DND-41 (cell line): Measurements from ENCODE around the gene CYFIP2.

Source experiments
- ATAC-seq: fragments of 200-7000 bp; cut with Tn5 transposase; 3 replicates; pipeline ENCODE4 v1.9.1; 2021; ENCODE audit warnings: low read depth; ENCODE audit not compliant: insufficient read depth
- DNase-seq: peaks from one replicate; pipeline ENCODE4 v3.0.0-alpha.2; 2020
- H2AFZ ChIP-seq: 2 replicates; pipeline ENCODE4 v1.6.0; 2012; ENCODE audit warnings: low read depth, low read length
- H3K27ac ChIP-seq: 2 replicates; pipeline ENCODE4 v1.5.1; 2012; ENCODE audit warnings: low read length, inconsistent platforms
- H3K27me3 ChIP-seq: fragments of 200-600 bp; sonication (generic); 2 replicates; pipeline ENCODE4 v1.6.0; 2012; ENCODE audit warnings: low read length, mild to moderate bottlenecking, inconsistent platforms; ENCODE audit not compliant: insufficient read depth, poor library complexity
- H3K36me3 ChIP-seq: 2 replicates; pipeline ENCODE4 v1.5.1; 2012; ENCODE audit warnings: low read length, inconsistent platforms; ENCODE audit not compliant: insufficient read depth
- H3K4me1 ChIP-seq: 2 replicates; pipeline ENCODE4 v1.5.1; 2012; ENCODE audit warnings: mild to moderate bottlenecking, low read length; ENCODE audit not compliant: insufficient read depth
- H3K4me2 ChIP-seq: 2 replicates; pipeline ENCODE4 v1.6.0; 2012; ENCODE audit warnings: mild to moderate bottlenecking, moderate library complexity, low read length, inconsistent platforms; ENCODE audit not compliant: insufficient read depth
- H3K4me3 ChIP-seq, 2 experiments: fragments of 200-600 bp in 1 of 2; shearing (Covaris generic) in 1 of 2; 2 replicates each; pipeline ENCODE4 v1.5.1; 2012 to 2016; ENCODE audit warnings: inconsistent platforms in 2 of 2, low read length in 2 of 2, mild to moderate bottlenecking in 2 of 2, low read depth in 1 of 2, moderate library complexity in 1 of 2
- H3K79me2 ChIP-seq: 2 replicates; pipeline ENCODE4 v1.6.0; 2012; ENCODE audit warnings: low read length, inconsistent platforms; ENCODE audit not compliant: insufficient read depth
- H3K9ac ChIP-seq: 2 replicates; pipeline ENCODE4 v1.6.0; 2012; ENCODE audit warnings: low read depth, mild to moderate bottlenecking, inconsistent platforms, low read length, moderate library complexity
- H3K9me3 ChIP-seq: 2 replicates; pipeline ENCODE4 v1.5.1; 2012; ENCODE audit warnings: low read length, moderate library complexity, mild to moderate bottlenecking, inconsistent platforms; ENCODE audit not compliant: insufficient read depth, severe bottlenecking
- H4K20me1 ChIP-seq: 2 replicates; pipeline ENCODE4 v1.6.0; 2012; ENCODE audit warnings: low read length; ENCODE audit not compliant: insufficient read depth
- EZH2 ChIP-seq: IDR thresholded peaks from 3 replicates; pipeline ENCODE4 v1.6.1; 2012; ENCODE audit warnings: borderline replicate concordance, low read depth, mild to moderate bottlenecking, moderate library complexity, low read length, inconsistent platforms; ENCODE audit not compliant: severe bottlenecking
- TF ChIP-seq, protein P1 (sequence below): IDR thresholded peaks from 2 replicates; pipeline ENCODE4 v1.5.1; 2012; ENCODE audit warnings: borderline replicate concordance, low read length, moderate library complexity, mild to moderate bottlenecking; ENCODE audit not compliant: poor library complexity, severe bottlenecking; ENCODE audit errors: extremely low read depth

The CYFIP2 gene

GRCh38 chr5:157390551-157391297 lies 124.8 kb downstream of the CYFIP2 start:
- Histone ChIP-seq H3K9me3 (no peaks in the 10 kb centered on the region), H3K79me2 (no peaks in the 10 kb centered on the region), H3K27ac (no peak overlapping the region), H3K36me3 (peaks cover 75% of the 10 kb centered on the region), H3K4me1 (no peaks in the 10 kb centered on the region), H3K4me3 (no peak overlapping the region), H4K20me1 (peaks cover 3% of the 10 kb centered on the region; the same call in 1 of the 2 replicates), H2AFZ (no peak overlapping the region), H3K27me3 (no peaks in the 10 kb centered on the region), H3K4me2 (no peak overlapping the region), H3K9ac (no peak overlapping the region)
- TF ChIP-seq, protein P1, sequence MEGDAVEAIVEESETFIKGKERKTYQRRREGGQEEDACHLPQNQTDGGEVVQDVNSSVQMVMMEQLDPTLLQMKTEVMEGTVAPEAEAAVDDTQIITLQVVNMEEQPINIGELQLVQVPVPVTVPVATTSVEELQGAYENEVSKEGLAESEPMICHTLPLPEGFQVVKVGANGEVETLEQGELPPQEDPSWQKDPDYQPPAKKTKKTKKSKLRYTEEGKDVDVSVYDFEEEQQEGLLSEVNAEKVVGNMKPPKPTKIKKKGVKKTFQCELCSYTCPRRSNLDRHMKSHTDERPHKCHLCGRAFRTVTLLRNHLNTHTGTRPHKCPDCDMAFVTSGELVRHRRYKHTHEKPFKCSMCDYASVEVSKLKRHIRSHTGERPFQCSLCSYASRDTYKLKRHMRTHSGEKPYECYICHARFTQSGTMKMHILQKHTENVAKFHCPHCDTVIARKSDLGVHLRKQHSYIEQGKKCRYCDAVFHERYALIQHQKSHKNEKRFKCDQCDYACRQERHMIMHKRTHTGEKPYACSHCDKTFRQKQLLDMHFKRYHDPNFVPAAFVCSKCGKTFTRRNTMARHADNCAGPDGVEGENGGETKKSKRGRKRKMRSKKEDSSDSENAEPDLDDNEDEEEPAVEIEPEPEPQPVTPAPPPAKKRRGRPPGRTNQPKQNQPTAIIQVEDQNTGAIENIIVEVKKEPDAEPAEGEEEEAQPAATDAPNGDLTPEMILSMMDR, result no peak
- TF ChIP-seq EZH2, result no peak
- DNase-seq (no peak), ATAC-seq (no peak; the same call in 2 of the 3 replicates)

GRCh38 chr5:157398305-157398704 lies 132.4 kb downstream of the CYFIP2 start:
- Histone ChIP-seq H3K9me3 (no peaks in the 10 kb centered on the region), H3K4me1 (no peaks in the 10 kb centered on the region), H4K20me1 (peaks cover 2% of the 10 kb centered on the region; the same call in 1 of the 2 replicates), H2AFZ (no peak overlapping the region), H3K79me2 (no peaks in the 10 kb centered on the region), H3K4me3 (no peak overlapping the region), H3K27me3 (no peaks in the 10 kb centered on the region), H3K36me3 (peaks cover 4% of the 10 kb centered on the region), H3K9ac (no peak overlapping the region), H3K4me2 (no peak overlapping the region), H3K27ac (no peak overlapping the region)
- DNase-seq (no peak), ATAC-seq (no peak)
- no peak for TF ChIP-seq EZH2
- TF ChIP-seq, protein P1, result no peak

DNA sequence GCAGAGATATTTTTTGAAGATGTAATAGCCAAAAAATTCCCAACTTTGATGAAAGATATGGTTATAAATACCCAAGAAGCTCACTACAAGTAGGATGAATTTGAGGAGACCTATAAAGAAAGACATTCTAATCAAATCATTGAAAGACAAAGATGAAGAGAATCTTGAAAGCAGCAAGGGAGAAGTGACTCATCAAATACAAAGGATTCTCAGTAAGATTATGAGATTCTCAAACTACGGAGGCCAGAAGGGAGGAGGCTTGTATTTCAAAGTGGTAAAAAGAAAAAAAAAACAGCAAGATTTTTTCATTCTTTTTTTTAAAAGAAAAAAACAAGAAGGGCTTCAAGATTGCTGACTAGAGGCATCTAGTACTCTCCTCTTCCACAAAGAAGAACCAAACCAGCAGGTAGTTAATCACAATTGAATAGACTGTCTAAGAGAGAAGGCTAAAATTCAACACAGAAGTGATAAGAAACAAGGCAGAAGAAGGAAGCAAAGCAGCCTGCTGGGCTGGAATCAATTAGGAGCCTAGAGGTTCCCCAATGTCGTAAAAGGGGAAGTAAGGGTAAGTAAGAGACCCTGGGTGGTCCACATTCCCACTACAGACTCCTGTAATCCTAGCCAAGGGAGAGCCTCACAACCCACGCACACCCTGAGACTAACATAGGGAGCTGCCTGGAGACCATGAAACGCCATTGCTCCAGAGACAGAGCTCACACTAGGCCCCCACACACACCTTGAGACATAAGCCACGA lies 135.0 kb downstream of the CYFIP2 start:
- Histone ChIP-seq H3K4me3 (no peak overlapping the region), H3K79me2 (no peaks in the 10 kb centered on the region), H3K27me3 (no peaks in the 10 kb centered on the region), H3K4me2 (no peak overlapping the region), H3K9me3 (peaks cover 3% of the 10 kb centered on the region), H3K36me3 (no peaks in the 10 kb centered on the region), H3K9ac (no peak overlapping the region), H3K4me1 (no peaks in the 10 kb centered on the region), H2AFZ (no peak overlapping the region), H3K27ac (no peak overlapping the region), H4K20me1 (no peaks in the 10 kb centered on the region)
- TF ChIP-seq EZH2, result no peak
- TF ChIP-seq, protein P1, result no peak
- ATAC-seq (no peak), DNase-seq (no peak)
